CD14-positive monocyte (primary cell): ENCODE measurements around the gene ALDH1A3. TPM values are rescaled to one million over a fixed set of nuclear protein-coding genes. Genes with fewer than 3 reads are reported as not detected.
A peak's percentile ranks its signal among the peaks of the same experiment; 100 is the strongest.

ENCODE experiments used
- DNase-seq, 3 donors: peaks; one replicate each; pipeline ENCODE4 v3.0.0-alpha.2; 2011 to 2022
- H2AFZ ChIP-seq: 2 replicates; pipeline ENCODE4 v1.6.0; 2012; ENCODE audit warnings: mild to moderate bottlenecking, low read depth, low read length, inconsistent platforms; ENCODE audit not compliant: insufficient read depth, poor library complexity, severe bottlenecking
- H3K27ac ChIP-seq, 2 donors: 1 replicate in 1 of 2; 2 replicates in 1 of 2; pipeline ENCODE4 v1.5.1; 2012 to 2013; ENCODE audit warnings: low read length in 2 of 2, control low read depth in 1 of 2, inconsistent platforms in 1 of 2, low read depth in 1 of 2, mild to moderate bottlenecking in 1 of 2
- H3K27me3 ChIP-seq, 2 donors: one replicate each; pipeline versions ENCODE4 v1.6.0 to v1.6.1; 2011 to 2013; ENCODE audit warnings: low read length in 2 of 2; ENCODE audit not compliant: control insufficient read depth in 2 of 2, insufficient read depth in 2 of 2
- H3K36me3 ChIP-seq, 2 donors: replicated peaks in 1 of 2; 1 replicate in 1 of 2; 2 replicates in 1 of 2; pipeline versions ENCODE4 v1.5.1 to v1.6.1; 2012 to 2013; ENCODE audit warnings: low read length in 2 of 2, control low read depth in 1 of 2, inconsistent platforms in 1 of 2, mild to moderate bottlenecking in 1 of 2; ENCODE audit not compliant: insufficient read depth in 2 of 2, control insufficient read depth in 1 of 2
- H3K4me1 ChIP-seq, 2 donors: 1 replicate in 1 of 2; 2 replicates in 1 of 2; pipeline versions ENCODE4 v1.5.1 to v1.6.1; 2012 to 2013; ENCODE audit warnings: low read length in 2 of 2, control low read depth in 1 of 2, inconsistent platforms in 1 of 2, mild to moderate bottlenecking in 1 of 2, moderate library complexity in 1 of 2; ENCODE audit not compliant: insufficient read depth in 2 of 2, control insufficient read depth in 1 of 2
- H3K4me2 ChIP-seq: replicated peaks from 2 replicates; pipeline ENCODE3; 2012; ENCODE audit warnings: low read length, moderate library complexity, mild to moderate bottlenecking; ENCODE audit not compliant: poor library complexity, severe bottlenecking; ENCODE audit errors: extremely low read depth
- H3K4me3 ChIP-seq, 3 experiments: fragments of 200-600 bp in 1 of 3; sonication (generic) in 1 of 3; replicated peaks in 1 of 3; 1 replicate in 2 of 3; 2 replicates in 1 of 3; pipeline ENCODE4 v1.5.1; 2011 to 2013; ENCODE audit warnings: low read length in 3 of 3, mild to moderate bottlenecking in 3 of 3, control low read depth in 2 of 3, low read depth in 2 of 3, inconsistent platforms in 1 of 3, moderate library complexity in 1 of 3
- H3K79me2 ChIP-seq: 2 replicates; pipeline ENCODE4 v1.6.0; 2012; ENCODE audit warnings: mild to moderate bottlenecking, control low read depth, inconsistent platforms, low read length, moderate library complexity; ENCODE audit not compliant: insufficient read depth
- H3K9ac ChIP-seq: 2 replicates; pipeline ENCODE4 v1.6.0; 2017; ENCODE audit warnings: low read length, mild to moderate bottlenecking; ENCODE audit not compliant: insufficient read depth, poor library complexity, severe bottlenecking
- H3K9me3 ChIP-seq, 2 donors: replicated peaks in 1 of 2; 1 replicate in 1 of 2; 2 replicates in 1 of 2; pipeline versions ENCODE4 v1.5.1 to v1.6.1; 2012 to 2013; ENCODE audit warnings: low read length in 2 of 2, control low read depth in 1 of 2; ENCODE audit not compliant: control insufficient read depth in 1 of 2, insufficient read depth in 1 of 2
- H4K20me1 ChIP-seq: 2 replicates; pipeline ENCODE4 v1.6.0; 2012; ENCODE audit warnings: mild to moderate bottlenecking, low read length, control low read depth, moderate library complexity; ENCODE audit not compliant: insufficient read depth
- H3K27ac Mint-ChIP-seq, 7 donors: one replicate each; pipeline ENCODE4 v1.8.0; 2020; ENCODE audit warnings: mild to moderate bottlenecking in 7 of 7, mixed read lengths in 7 of 7, moderate library complexity in 6 of 7, inconsistent platforms in 2 of 7
- H3K27me3 Mint-ChIP-seq, 3 donors: one replicate each; pipeline ENCODE4 v1.8.0; 2021 to 2022; ENCODE audit warnings: low read depth in 3 of 3, mild to moderate bottlenecking in 3 of 3, mixed read lengths in 3 of 3, moderate library complexity in 3 of 3, inconsistent platforms in 1 of 3
- H3K36me3 Mint-ChIP-seq, 2 donors: one replicate each; pipeline ENCODE4 v1.8.0; 2020; ENCODE audit warnings: mixed read lengths in 2 of 2, inconsistent platforms in 1 of 2, mild to moderate bottlenecking in 1 of 2
- H3K4me1 Mint-ChIP-seq: one replicate; pipeline ENCODE4 v1.8.0; 2020; ENCODE audit warnings: mild to moderate bottlenecking, mixed read lengths
- H3K4me3 Mint-ChIP-seq, 2 donors: one replicate each; pipeline ENCODE4 v1.8.0; 2020; ENCODE audit warnings: mild to moderate bottlenecking in 2 of 2, mixed read lengths in 2 of 2, moderate library complexity in 1 of 2
- H3K9me3 Mint-ChIP-seq, 7 donors: one replicate each; pipeline ENCODE4 v1.8.0; 2020 to 2022; ENCODE audit warnings: mixed read lengths in 7 of 7, mild to moderate bottlenecking in 6 of 7, moderate library complexity in 6 of 7, inconsistent platforms in 2 of 7
- CTCF ChIP-seq: fragments of 200-600 bp; IDR thresholded peaks from one replicate; pipeline ENCODE4 v1.8.0; 2022; ENCODE audit warnings: antibody characterized with exemption, mild to moderate bottlenecking
- WGBS: methylation state at CpG from one replicate; pipeline ENCODE4 v1.1.5; 2013; ENCODE audit warnings: missing lambda C conversion rate; ENCODE audit not compliant: insufficient coverage; 5-methylcytosine and 5-hydroxymethylcytosine counted together
- intact Hi-C, 2 donors: fragments of 100-400 bp; cut with micrococcal nuclease; formaldehyde crosslinking; loops; one replicate each; pipeline versions ENCODE4 v1.15.0 to v1.15.1; 2023
- polyA plus RNA-seq, 3 donors: library from polyadenylated mRNA; depleted of rRNA in 1 of 3; unstranded in 2 of 3; stranded (reverse) in 1 of 3; fragments of 300-500 nt in 2 of 3; fragments of >200 nt in 1 of 3; fragmentation: Illumina TruSeq in 2 of 3; gene quantifications; 1 replicate in 2 of 3; 2 replicates in 1 of 3; pipeline ENCODE4 v1.2.3, GENCODE V29; 2012 to 2021

Gene ALDH1A3
- polyA plus RNA-seq, 3 donors: not detected

GRCh38 chr15:100902436-100903167 lies 23.0 kb downstream of the ALDH1A3 start:
- peak overlapping the region; percentile 17 for H3K9ac ChIP-seq
- H3K4me3 ChIP-seq: peak overlapping the region in 2 of 3 experiments; percentile 22 to 60
- peaks cover 0 to 4% of the 10 kb centered on the region in 2 donors for H3K27me3 ChIP-seq
- Mint-ChIP-seq H3K27ac (peak overlapping the region in 6 of 7 donors; percentile 8 to 84 (median 74)), H3K27me3 (peaks cover 1 to 16% (median 3%) of the 10 kb centered on the region in 3 donors), H3K4me3 (peak overlapping the region; percentile 45 to 80), H3K36me3 (no peaks in the 10 kb centered on the region), H3K9me3 (no peaks in the 10 kb centered on the region), H3K4me1 (peaks cover 29% of the 10 kb centered on the region)
- intact Hi-C loops: no loop called here
- no peaks in the 10 kb centered on the region for H4K20me1 ChIP-seq
- no peaks in the 10 kb centered on the region for H3K79me2 ChIP-seq
- 37% methylated on average over 16 of the region's 22 CpGs for WGBS
- DNase-seq: peak; percentile 43 to 59 (median 51)
- H3K9me3 ChIP-seq: no peaks in the 10 kb centered on the region
- no peak for TF ChIP-seq CTCF
- H3K4me1 ChIP-seq: peaks cover 14 to 24% of the 10 kb centered on the region in 2 donors
- H3K27ac ChIP-seq: peak overlapping the region in 1 of 2 donors; percentile 56
- H3K4me2 ChIP-seq: peak overlapping the region; percentile 68
- H3K36me3 ChIP-seq: no peaks in the 10 kb centered on the region
- H2AFZ ChIP-seq: peak overlapping the region; percentile 93

GRCh38 chr15:100903168-100903554 lies 23.5 kb downstream of the ALDH1A3 start:
- Histone ChIP-seq H3K27me3 (peaks cover 0 to 4% of the 10 kb centered on the region in 2 donors), H3K79me2 (no peaks in the 10 kb centered on the region), H3K27ac (no peak overlapping the region), H3K4me1 (peaks cover 14 to 24% of the 10 kb centered on the region in 2 donors), H4K20me1 (no peaks in the 10 kb centered on the region), H3K9me3 (no peaks in the 10 kb centered on the region), H3K36me3 (no peaks in the 10 kb centered on the region), H3K4me2 (no peak overlapping the region), H2AFZ (peak overlapping the region; percentile 93), H3K9ac (no peak overlapping the region), H3K4me3 (no peak overlapping the region)
- no peaks in the 10 kb centered on the region for H3K36me3 Mint-ChIP-seq
- H3K4me3 Mint-ChIP-seq: no peak overlapping the region
- intact Hi-C loops: no loop called here
- TF ChIP-seq CTCF: no peak
- H3K27ac Mint-ChIP-seq: no peak overlapping the region
- 100% methylated on average over 1 of the region's 3 CpGs for WGBS
- no peak for DNase-seq
- H3K4me1 Mint-ChIP-seq: peaks cover 29% of the 10 kb centered on the region
- H3K9me3 Mint-ChIP-seq: no peaks in the 10 kb centered on the region
- peaks cover 1 to 13% (median 1%) of the 10 kb centered on the region in 3 donors for H3K27me3 Mint-ChIP-seq
